Vagina (tissue), 2 donors: ENCODE data around the gene TBL1X.

Experiments
- CTCF ChIP-seq, 3 experiments: fragments of 450-650 bp in 2 of 3; fragments of 200-600 bp in 1 of 3; sonication (generic) in 1 of 3; IDR thresholded peaks; one replicate each; pipeline ENCODE4 v1.5.1; 2017 to 2019; ENCODE audit warnings: antibody characterized with exemption in 3 of 3, mild to moderate bottlenecking in 2 of 3, moderate library complexity in 2 of 3
- POLR2A ChIP-seq, 2 donors: fragments of 450-650 bp; IDR thresholded peaks; one replicate each; pipeline ENCODE4 v1.6.1; 2017; ENCODE audit warnings: antibody characterized with exemption in 2 of 2, mild to moderate bottlenecking in 2 of 2, moderate library complexity in 2 of 2
- POLR2AphosphoS5 ChIP-seq, 2 donors: sonication (generic); formaldehyde crosslinking; IDR thresholded peaks; one replicate each; pipeline ENCODE4 v1.9.0; 2017; ENCODE audit warnings: antibody characterized with exemption in 2 of 2, mild to moderate bottlenecking in 2 of 2, low read depth in 1 of 2; ENCODE audit not compliant: insufficient read depth in 1 of 2

GRCh38 chrX:9560219-9560618, 95.4 kb downstream of the TBL1X start:
- TF ChIP-seq CTCF (IDR thresholded peaks at IDR 0.05) (no peak), POLR2A (IDR thresholded peaks at IDR 0.05) (no peak), POLR2AphosphoS5 (IDR thresholded peaks at IDR 0.05; ENCODE audit: insufficient read depth in 1 of 2, low read depth in 1 of 2) (no peak)
